Stimulated activated naive CD4-positive, alpha-beta T cell (primary cell): ENCODE measurements around the gene DHRSX.
"Not testable (repeated sequence)": the region's sequence is repeated elsewhere in the genome, so short reads cannot be mapped to it uniquely, and the experiment has no call there.

ENCODE experiments used
- DNase-seq, 6 experiments: peaks; one replicate each; lab custom pipeline; 2025; lab: John Stamatoyannopoulos, UW

DHRSX gene, protein sequence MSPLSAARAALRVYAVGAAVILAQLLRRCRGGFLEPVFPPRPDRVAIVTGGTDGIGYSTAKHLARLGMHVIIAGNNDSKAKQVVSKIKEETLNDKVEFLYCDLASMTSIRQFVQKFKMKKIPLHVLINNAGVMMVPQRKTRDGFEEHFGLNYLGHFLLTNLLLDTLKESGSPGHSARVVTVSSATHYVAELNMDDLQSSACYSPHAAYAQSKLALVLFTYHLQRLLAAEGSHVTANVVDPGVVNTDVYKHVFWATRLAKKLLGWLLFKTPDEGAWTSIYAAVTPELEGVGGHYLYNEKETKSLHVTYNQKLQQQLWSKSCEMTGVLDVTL

GRCh38 chrX:2500803-2501558 lies at the start of gene DHRSX, which contains the start of gene ZBED1:
TSS of gene DHRSX (minus strand) at chrX:2500976. CDS start at chrX:2500925, 51 bp downstream.
TSS of gene ZBED1 (minus strand) at chrX:2500976. CDS start at chrX:2490719, 10,257 bp downstream.
- no peak for DNase-seq

GRCh38 chrX:2549876-2550275 lies 49.1 kb upstream of the DHRSX start:
- no peak for DNase-seq

DNA sequence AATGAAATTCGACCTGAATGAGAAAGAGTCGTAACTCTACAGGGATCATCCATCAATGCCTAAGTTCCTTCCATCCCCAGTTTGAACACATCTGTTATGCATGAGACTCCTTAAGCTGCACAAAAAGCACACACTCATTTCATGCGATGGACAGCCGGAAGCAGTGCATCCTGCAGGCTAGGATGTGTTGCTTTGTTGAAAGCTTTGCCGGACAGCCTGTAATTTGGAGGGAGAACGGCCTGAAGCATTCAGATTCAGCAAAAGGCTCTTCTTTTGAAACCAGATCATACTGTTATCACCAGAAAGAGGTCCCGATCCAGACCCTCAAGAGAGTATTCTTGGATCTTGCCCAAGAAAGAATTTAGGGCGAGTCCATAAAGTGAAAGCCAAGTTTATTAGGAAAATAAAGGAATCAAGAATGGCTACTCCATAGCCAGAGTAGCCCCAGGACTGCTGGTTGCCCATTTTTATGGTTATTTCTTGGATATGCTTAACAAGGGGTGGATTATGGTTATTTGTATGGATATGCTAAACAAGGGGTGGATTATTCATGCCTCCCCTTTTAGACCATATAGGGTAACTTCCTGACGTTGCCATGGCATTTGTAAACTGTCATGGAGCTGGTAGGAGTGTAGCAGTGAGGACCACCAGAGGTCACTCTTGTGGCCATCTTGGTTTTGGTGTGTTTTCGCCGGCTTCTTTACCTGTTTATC lies 48.1 kb upstream of the DHRSX start:
- no peak for DNase-seq

- DNase-seq: no peak
Observed at GRCh38 chrX:2547736-2548135, 47.0 kb upstream of the DHRSX start.

DNA sequence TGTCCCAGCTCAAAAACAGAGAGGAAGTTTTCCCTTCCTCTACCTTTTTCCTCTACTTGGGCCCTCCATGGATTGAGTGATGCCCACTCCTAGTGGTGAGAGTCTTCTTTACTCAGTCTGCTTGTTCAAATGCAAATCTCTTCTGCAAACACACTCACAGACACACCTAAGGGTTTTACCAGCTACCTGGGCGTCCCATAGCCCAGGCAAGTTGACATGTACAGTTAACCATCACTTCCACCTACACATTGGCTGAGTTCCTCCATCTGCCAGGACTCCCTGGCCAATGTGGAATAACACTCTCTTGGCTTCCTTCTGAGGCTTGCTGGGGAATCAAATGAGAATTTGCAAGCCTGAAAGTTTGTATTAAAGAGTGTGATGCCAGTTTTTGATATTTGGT lies 45.7 kb upstream of the DHRSX start:
- DNase-seq: no peak

DNA sequence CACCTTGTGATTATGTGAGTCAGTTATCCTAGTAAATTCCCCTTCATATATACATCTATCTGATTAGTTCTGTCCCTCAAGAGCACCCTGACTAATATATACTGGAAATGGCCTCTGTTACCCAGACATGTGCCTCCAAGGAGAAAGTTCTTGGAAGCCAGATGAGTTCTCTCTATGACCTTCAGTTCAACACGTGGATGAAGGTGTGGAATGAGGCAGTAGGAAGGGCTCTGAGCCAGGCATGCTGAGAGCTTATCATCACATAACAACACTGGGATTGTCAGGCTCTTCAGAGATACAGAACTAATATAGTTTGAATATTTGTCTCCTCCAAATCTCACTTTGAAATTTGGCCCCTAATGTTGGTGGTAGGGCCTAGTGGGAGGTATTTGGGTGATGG lies 44.4 kb upstream of the DHRSX start:
- DNase-seq: no peak

DNA sequence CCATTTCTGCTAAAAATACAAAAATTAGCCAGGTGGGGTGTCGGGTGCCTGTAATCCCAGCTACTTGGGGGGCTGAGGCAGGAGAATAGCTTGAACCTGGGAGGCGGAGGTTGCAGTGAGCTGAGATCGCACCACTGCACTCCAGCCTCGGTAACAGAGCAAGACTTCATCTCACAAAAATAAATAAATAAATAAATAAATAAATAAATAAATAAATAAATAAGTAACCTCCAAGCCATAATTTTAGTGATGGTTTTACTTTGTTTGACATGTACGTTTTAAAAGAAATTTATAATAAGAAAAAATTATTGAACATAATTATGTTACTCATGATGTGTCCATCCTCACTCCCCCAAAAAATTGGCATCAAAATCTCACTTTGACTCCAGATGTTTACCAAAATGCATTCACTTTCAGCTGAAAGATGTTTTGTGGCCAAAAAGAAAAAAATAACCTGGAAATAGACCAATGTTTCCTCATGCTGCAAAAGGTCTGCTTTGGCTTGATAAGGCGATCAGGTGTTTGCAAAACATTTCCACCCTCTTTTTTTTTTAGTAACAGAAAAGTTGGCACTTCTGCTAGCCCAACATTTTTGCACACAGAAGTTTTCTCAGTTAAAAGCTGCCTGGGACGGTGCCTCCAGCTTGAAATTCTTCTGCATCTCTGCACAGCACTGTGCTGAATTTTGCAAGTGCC lies 42.2 kb upstream of the DHRSX start:
- no peak for DNase-seq

DNA sequence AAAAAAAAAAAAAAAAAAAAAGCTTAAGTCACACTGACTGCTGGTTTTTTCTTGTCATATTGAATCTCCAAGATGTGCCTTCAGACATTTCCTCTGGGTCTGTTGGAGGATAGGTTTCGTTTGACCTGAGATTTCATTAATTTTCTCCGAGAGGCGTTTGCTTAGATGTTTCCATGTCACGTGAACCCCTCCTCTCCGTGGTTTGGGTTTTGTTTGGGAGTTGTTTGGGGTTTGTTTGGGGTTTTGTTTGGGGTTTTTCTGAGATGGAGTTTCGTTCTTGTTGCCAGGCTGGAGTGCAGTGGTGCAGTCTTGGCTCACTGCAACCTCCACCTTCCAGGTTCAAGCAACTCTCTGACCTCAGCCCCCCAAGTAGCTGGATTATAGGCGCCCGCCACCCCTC lies 40.8 kb upstream of the DHRSX start:
- no peak for DNase-seq

- no peak for DNase-seq
Observed at GRCh38 chrX:2540426-2540947, 39.7 kb upstream of the DHRSX start.

DNA sequence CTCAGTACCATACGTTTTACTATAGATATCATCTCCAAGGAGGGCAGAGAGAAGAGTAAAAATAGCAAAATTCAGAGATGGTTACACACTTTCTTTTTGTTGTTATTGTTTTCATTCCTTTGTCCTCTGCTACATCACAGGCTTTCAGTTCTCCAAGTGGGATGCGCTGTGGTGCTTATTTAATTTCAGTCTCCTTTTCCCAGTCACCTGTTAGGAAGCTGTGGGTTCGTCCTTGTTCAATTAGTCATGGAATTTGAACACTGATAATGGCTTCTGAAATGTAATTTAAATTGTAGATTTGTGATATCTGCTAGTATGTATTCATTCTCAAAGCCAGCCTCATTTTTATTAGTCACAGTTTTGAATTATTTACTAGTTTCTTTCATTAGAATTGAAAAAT lies 38.8 kb upstream of the DHRSX start:
- no peak for DNase-seq

DNA sequence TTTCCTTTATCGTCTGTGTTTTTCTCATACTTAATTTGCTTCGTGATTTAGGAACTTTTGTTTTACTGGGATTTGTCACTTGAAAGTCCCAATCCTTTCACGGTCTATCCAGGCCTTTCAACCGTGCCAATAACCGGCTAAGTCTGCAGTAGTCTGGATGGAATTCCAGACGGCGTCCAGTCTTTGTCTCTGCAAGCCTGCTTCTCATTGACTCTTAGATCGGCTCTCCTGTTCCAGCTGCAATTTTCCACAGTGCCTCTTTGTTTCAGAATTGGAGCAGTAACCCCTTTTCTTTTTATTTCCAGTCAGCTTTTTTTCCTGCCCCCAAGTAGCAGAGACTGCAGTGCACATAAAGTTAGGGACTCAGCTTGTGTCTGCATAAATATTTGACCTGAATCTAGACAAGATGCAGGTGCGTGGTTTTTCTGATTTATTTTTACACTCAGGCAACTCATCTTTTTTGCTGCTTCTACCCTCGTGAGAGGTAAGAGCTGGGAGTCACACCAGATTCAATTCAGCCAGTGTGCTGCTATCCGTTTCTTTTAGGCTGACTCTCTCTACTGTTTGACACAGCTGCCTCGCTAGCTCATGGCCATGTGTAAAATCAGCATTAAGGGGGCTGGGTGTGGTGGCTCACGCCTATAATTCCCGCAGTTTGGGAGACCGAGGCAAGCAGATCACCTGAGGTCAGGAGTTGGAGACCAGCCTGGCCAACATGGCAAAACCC lies 37.4 kb upstream of the DHRSX start:
- no peak for DNase-seq

DNA sequence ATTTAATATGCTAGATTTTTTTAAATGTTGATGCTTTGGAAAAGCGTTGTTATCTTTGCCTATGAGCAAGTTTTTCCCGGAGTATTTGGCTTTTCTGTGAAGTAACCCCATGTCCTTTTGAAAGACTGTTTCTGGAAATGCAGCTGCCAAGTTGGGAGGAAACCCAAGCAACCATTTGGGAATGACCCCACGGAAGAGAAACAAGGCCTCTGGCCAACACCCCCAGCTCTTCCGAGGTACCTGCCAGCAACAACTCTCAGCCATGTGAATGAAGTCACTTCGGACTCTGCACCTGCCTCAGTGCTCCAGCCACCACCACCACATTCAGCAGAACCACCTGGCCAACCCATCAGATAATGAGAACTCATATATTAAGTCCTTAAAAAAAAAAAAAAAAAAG lies 36.2 kb upstream of the DHRSX start:
- no peak for DNase-seq

DNA sequence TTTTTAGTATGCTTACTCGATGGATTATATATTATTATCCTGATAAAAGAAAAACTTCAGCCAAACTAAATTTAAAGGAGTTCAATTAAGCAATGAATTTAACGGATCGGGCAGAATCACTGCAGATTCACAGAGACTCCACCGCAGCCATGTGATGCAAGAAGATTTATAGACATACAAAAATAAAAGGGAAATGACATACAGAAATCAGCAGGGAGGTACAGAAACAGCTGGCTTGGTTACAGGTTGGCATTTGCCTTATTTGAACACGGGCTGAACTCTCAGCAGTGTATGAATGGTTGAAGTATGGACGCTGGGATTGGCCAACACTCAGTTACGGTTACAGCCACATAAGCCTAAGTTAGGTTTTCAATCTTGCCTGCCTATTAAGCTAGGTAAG lies 35.4 kb upstream of the DHRSX start:
- no peak for DNase-seq

GRCh38 chrX:2534261-2535021 lies 33.7 kb upstream of the DHRSX start:
- DNase-seq: not testable (repeated sequence)

- DNase-seq: no peak
Observed at GRCh38 chrX:2533424-2533823, 32.6 kb upstream of the DHRSX start.

DNA sequence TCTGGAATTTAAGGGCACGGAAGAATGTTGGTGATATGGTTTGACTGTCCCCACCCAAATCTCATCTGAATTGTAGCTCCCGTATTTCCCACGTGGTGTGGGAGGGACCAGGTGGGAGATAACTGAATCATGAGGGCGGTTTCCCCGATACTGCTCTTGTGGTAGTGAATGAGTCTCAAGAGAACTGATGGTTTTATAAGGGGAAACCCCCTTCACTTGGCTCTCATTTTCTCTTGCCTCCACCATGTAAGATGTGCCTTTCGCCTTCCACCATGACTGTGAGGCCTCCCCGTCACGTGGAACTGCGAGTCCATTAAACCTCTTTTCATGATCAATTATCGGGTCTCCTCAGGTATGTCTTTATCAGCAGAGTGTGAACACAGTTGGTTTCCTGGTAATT lies 25.6 kb upstream of the DHRSX start:
- no peak for DNase-seq

DNA sequence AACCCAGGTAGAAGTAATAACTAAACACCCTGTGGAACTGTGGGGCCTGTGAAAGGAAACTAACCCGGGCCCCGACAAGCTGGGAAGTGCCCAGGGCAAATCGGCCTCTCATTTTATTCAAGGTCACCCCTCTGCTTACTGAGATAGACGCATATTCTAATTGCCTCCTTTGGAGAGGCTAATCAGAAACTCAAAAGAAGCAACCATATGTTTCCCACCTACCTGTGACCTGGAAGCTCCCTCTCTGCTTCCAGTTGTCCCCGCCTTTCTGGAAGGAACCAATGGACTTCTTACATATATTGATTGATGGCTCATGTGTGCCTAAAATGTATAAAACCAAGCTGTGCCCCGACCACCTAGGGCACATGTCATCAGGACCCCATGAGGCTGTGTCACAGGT lies 23.1 kb upstream of the DHRSX start:
- DNase-seq: no peak

GRCh38 chrX:2521927-2522386 lies 21.2 kb upstream of the DHRSX start:
- no peak for DNase-seq

DNA sequence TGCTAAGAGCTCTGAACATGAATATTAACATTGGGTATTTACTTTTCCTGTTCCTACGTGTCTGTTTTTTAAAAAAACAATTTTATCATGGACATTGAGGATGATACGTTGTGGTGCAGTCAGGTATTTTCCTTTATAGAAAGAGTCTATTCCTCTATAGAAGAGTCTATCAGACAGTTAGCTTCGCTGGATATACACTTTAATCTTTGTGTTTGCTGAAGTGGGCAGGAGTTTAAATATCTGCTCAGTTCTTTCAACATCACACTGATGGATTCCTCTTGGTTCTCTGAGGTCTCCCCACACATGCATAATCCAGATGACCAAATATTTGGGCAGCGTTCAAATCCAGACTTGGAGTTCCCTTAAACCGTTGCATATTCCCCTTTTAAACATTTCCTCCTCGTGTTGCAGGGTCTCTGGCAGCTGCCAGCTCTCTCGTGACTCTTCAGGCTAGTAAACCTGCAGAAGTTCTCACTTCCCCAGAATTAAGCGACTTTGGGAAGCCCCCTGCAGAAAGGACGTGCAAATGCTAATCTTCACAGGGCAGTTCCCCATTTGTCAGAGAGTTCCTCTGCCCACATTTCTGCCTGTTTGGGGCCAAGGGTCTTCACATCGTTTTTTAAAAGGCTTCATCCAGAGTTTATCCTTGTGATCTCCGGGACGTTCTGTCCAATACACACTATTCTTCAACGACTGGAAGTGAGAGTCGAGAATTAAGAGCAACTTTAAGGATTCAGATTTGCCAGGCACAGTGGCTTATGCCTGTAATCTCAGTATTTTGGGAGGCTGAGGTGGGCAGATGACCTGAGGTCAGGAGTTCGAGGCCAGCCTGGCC lies 20.5 kb upstream of the DHRSX start:
- no peak for DNase-seq

DNA sequence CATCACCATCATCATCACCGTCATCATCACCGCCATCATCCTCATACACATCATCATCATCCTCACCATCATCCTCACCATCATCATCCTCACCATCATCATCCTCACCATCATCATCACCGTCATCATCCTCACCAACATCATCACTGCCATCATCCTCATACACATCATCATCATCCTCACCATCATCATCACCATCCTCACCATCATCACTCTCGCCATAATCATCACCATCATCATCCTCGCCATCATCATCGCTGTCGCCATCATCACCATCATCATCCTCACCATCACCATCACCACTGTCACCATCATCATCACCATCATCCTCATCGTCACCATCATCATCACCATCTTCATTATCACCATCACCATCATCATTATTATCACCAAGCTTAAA lies 19.8 kb upstream of the DHRSX start:
- DNase-seq: no peak
